SJCRH30 (cell line): ENCODE results near the gene FUT4. TPM values are rescaled to one million over a fixed set of nuclear protein-coding genes. Genes with fewer than 3 reads are reported as not detected.

Experiments used
- DNase-seq, 2 experiments: peaks; one replicate each; pipeline ENCODE4 v3.0.0-alpha.2; 2015 to 2020
- H3K27ac ChIP-seq: fragments of 250-450 bp; sonication (Bioruptor Pico); 2 replicates; pipeline ENCODE4 v1.5.1; 2020; ENCODE audit warnings: mild to moderate bottlenecking, moderate library complexity
- H3K27me3 ChIP-seq: fragments of 250-450 bp; sonication (Bioruptor Pico); 2 replicates; pipeline ENCODE4 v1.5.1; 2020; ENCODE audit warnings: mild to moderate bottlenecking, moderate library complexity
- H3K36me3 ChIP-seq: fragments of 250-450 bp; sonication (Bioruptor Pico); 2 replicates; pipeline ENCODE4 v1.5.1; 2020; ENCODE audit warnings: mild to moderate bottlenecking, moderate library complexity
- H3K4me1 ChIP-seq: fragments of 250-450 bp; sonication (Bioruptor Pico); 2 replicates; pipeline ENCODE4 v1.5.1; 2020; ENCODE audit warnings: mild to moderate bottlenecking, moderate library complexity
- H3K4me3 ChIP-seq: fragments of 250-450 bp; sonication (Bioruptor Pico); 2 replicates; pipeline ENCODE4 v1.5.1; 2020; ENCODE audit warnings: mild to moderate bottlenecking, moderate library complexity
- H3K9me3 ChIP-seq: fragments of 250-450 bp; sonication (Bioruptor Pico); replicated peaks from 2 replicates; pipeline ENCODE4 v1.5.1; 2020; ENCODE audit warnings: mild to moderate bottlenecking, moderate library complexity
- total RNA-seq: library from RNA; depleted of rRNA; stranded (reverse); fragments of >200 nt; shearing (Covaris generic); gene quantifications from 2 replicates; pipeline ENCODE4 v1.2.3, GENCODE V29; 2014; rRNA removed

FUT4 gene
- total RNA-seq, 1 experiment from 2014 or later = 0.42 TPM

DNA sequence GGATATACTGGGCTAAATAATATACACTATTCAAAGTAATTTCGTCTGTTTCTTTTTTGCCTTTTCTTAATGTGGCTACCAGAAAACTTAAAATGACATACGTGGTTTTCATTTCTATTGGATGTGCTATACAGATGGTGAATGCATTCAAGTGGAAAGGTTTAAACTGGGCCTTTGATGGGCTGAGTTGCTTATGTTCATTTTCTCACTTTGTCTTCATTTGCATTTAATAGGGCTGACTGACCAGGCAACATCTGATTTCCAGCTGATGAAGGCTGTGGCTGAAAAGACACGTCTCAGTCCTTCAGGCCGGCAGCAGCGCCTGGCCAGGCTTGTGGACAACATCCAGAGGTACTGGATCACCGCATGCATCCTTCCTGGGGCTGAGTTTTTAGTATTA, 51.4 kb downstream of the FUT4 start:
- DNase-seq = no peak
- Histone ChIP-seq H3K36me3 (no peaks in the 10 kb centered on the region), H3K4me1 (no peaks in the 10 kb centered on the region), H3K4me3 (no peak overlapping the region), H3K27ac (no peak overlapping the region), H3K27me3 (no peaks in the 10 kb centered on the region), H3K9me3 (no peaks in the 10 kb centered on the region)

DNA sequence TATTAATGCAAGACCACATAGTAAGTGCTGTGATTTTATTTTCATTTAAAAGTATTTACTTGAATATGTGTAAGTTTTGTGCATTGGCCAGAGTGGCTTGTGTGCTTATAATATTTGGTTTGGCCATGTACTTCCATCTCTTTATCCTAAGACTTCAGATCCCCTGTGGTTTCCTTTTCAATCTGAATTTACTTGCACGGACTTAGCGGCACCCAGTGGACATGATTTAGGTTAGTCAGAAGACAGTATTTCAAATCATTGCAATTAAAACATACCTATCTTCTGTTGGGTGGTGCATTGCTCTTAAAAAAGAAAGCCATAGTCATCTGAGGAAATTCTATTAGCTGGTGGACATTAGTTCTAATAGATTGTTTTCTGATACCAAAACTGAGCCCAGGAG, 54.2 kb downstream of the FUT4 start:
- Histone ChIP-seq H3K27ac (no peak overlapping the region), H3K4me1 (peaks cover 8% of the 10 kb centered on the region; the same call in 1 of the 2 replicates), H3K36me3 (no peaks in the 10 kb centered on the region), H3K9me3 (no peaks in the 10 kb centered on the region), H3K27me3 (no peaks in the 10 kb centered on the region), H3K4me3 (no peak overlapping the region)
- DNase-seq = no peak

Other genes with a start within 250 kb of the FUT4 start
- gene IZUMO1R, start 239.3 kb upstream of the FUT4 start, total RNA-seq = not detected in 2 replicates
- 0.04 and 0.05 TPM in 2 replicates for gene GPR83, start 142.5 kb upstream of the FUT4 start, total RNA-seq
- gene MRE11, start 50.1 kb upstream of the FUT4 start, total RNA-seq = 30.6 and 34.6 TPM in 2 replicates
- gene ANKRD49, start 49.9 kb upstream of the FUT4 start, total RNA-seq = 14.5 and 14.9 TPM in 2 replicates
- gene C11orf97, start 31.5 kb upstream of the FUT4 start, total RNA-seq = not detected in 2 replicates
- not detected in 2 replicates for gene PIWIL4, start 23.4 kb downstream of the FUT4 start, total RNA-seq
- gene AMOTL1, start 224.4 kb downstream of the FUT4 start, total RNA-seq = 52.5 and 57.4 TPM in 2 replicates